GM18867 (cell line): ENCODE data around the gene PLXNC1.
"Not testable (repeated sequence)": the region's sequence is repeated elsewhere in the genome, so short reads cannot be mapped to it uniquely, and the experiment has no call there.

Experiments used
- ATAC-seq: cut with Tn5 transposase; IDR thresholded peaks from one replicate; pipeline ENCODE4 v1.9.1; 2021; ENCODE audit warnings: mild to moderate bottlenecking, moderate library complexity; ENCODE audit not compliant: unreplicated experiment

The PLXNC1 gene

GRCh38 chr12:94284859-94285258, 136.5 kb downstream of the PLXNC1 start:
- ATAC-seq, result no peak

DNA sequence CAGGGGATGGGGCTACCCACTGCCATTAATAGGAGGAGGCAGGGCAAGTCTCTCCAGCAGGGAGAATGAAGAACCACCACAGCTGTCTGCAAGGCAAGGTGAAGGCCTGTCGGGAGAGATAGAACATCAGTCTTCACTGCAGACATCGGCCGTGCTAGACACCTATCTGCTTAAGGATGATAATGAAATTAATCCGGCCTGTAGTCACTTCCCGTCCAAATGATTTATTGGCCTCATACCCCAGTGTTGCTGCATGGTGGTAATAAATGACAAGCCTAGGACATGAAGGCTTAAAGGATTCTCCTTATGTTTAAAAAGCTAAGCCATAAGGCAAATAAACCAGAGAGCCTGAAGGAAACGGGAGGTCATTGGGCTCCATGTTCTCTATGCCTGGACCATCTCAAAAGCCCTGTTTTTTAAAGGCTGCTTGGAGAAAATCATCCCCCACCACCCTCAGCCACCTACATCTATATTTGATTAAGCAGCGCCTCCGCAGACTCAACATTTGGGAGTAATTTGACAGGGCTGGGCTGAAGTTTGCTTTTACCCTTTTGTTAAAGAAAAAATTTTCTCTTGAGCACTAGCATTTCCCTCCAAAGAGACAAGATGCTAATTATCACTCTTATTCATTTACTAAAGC, 137.7 kb downstream of the PLXNC1 start:
- ATAC-seq, result no peak

DNA sequence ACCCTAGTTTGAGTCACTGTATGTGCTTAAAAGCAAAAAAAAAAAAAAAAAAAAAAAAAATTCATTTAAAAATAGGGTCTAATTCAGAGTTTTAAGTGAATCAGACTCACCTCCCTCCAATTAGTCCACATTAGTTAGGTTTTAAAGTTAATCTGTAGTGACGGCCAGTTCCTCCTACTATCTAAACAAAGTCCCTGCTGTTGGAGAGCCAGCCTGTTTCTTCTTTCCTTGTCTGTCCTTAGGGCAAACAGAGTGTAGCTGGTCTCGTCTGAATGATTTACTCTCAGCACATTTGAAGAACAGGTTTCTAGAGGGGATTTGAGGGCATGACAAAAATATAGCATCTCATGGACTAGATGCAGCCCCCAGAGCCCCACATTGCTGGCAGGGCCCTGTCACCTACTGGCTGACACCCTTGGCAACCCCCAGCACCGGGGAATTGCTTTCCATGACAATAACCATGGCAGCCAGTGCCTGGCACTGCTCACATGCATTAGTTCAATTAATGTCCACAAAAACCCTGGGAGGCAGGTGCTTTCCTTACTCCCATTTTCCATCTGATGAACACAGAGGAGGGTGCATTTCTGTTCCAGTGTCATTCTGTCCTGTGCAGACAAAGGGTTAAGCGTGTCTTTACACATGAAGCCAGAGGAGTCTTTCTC, 138.3 kb downstream of the PLXNC1 start:
- ATAC-seq, result no peak

GRCh38 chr12:94287245-94287628, 138.9 kb downstream of the PLXNC1 start:
- no peak for ATAC-seq

DNA sequence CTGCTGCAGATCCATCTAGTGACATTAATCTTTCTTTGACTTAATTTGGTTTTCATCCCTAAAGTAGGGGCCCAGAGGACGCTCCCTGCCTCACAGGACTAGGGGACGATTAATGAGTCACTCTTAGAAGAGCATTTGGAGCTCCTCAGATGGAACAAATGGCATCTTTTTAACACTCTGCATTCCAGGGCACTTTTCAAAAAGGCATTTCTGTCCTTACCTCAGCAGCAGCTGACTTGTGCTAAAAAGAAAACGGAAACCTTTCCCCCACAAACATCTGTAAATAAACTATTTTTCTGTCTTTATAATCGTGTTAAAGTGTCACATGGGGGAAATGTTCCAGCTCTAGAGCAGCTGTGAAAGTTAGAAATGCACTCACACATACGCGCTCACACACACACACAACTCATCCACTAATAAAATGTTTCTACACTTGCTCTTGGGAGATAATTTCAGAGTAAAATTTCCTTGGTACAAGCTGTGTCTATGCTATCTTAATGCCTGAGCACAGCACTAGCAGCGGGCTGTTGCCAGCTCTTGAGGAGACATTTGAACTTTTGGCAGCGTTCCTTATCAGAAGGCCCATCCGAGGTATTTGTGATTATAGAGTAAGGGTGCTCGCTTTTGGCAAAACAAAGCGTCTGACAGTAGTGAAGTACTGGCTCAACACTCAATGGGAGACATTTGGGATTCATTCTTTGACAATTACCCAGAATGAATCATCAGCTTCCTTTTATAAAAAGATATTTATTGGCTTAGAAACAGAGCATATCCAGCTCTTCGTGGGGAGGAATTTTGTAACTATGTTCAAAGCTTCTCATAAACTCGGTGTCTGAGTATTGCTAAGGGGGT, 141.3 kb downstream of the PLXNC1 start:
- no peak for ATAC-seq

DNA sequence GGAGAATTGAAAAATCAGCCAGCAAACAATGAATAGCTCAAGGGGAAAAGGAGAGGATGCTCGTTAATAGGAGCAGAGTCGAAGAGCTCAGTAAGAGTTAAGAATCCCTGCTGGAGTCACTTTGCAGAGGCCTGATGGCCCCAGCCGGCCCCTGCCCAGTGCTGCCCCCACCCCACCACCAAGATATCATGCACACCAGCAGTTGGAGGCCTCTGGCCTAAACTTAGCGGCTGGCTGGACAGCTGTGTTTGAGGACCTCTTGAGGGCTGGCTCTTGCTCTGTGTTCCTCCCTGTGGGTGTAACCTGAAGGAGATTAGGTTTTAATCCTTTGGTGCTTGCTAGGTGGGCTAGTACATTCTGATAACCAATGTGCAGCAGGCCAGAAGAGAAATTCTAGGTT, 142.0 kb downstream of the PLXNC1 start:
- ATAC-seq, result no peak

GRCh38 chr12:94297096-94297699, 148.8 kb downstream of the PLXNC1 start:
- no peak for ATAC-seq

DNA sequence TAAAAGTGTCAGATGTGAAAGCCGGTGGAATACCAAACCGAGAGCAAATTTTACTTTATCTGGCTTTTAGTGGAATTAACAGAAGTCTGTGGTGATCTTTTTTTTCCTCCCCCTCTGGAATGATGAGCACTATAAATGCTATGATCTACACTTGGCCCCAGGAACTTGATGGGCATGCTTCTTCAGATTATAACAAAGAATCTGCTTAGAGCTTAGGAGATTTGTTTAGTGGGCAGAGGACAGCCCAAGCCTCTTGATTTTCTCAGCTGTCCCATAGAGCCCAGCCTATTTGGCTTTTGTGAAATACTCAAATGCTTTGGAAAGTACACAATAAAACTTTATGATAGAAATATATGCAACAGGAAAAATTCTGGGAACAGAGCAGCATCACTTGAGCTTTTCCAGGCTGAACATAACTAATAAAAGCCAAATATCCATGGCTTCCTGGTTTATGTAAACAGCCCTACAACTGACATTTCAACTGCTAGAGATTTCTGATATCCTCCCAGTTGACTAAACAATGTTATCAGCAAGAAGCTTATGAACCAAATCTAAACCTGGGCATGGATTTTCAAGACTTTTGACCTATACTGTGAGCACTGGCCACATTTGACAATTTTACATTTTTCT, 149.6 kb downstream of the PLXNC1 start:
- ATAC-seq, result no peak

- ATAC-seq, result no peak
Observed at GRCh38 chr12:94299846-94300245, 151.5 kb downstream of the PLXNC1 start.

DNA sequence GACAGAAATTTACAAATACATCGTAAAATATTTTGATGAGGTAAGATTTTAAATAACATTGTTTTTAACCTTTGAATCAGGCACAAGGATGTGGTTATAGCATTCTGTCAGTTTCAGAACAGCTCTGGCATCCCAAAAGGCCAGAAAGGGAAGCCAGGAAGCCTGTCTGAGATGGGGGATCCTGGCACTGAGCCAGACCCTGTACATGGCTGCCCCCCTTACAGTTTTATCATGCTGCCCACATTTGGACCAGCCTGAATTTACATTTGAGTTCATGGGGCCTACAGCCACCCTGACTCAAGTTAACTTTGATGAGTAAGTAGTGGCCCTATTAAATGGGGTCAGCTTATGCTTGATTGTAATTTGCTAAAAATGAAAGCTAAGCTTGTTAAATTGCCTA, 155.6 kb downstream of the PLXNC1 start:
- ATAC-seq, result no peak

DNA sequence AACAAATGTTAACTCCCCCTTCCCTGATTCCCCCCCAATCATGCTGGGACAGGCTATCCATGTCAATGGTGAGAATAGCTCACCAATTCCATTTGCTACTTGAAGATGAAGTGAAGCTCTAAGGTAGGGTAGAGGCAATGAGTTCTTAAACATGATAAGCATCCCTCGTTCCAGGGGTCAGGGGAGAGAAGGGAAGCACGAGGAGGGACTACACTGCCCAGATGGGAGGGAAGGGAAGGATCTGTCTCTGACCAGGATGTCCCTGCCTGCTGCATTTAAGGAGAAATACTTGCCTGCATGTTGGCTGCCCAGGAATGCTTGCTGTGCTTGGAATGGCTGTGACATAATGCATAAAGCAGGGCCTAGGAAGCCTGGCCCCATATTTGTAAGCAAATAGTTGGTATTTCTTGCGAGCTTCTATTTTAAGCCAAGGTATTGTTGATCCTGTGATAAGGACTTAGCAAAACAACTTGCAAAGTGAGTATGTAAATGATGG, 156.2 kb downstream of the PLXNC1 start:
- peak; percentile 26 for ATAC-seq

GRCh38 chr12:94305130-94305957, 157.0 kb downstream of the PLXNC1 start:
- peak; percentile 63 for ATAC-seq

- ATAC-seq, result no peak
Observed at GRCh38 chr12:94308612-94309011, 160.2 kb downstream of the PLXNC1 start.

- ATAC-seq, result peak; percentile 63
Observed at GRCh38 chr12:94309373-94309772, 161.0 kb downstream of the PLXNC1 start.

- no peak for ATAC-seq
Observed at GRCh38 chr12:94312378-94312777, 164.0 kb downstream of the PLXNC1 start.

- not testable (repeated sequence) for ATAC-seq
Observed at GRCh38 chr12:94316600-94316999, 168.2 kb downstream of the PLXNC1 start.

GRCh38 chr12:94318181-94318580, 169.8 kb downstream of the PLXNC1 start:
- no peak for ATAC-seq

GRCh38 chr12:94320109-94320508, 171.7 kb downstream of the PLXNC1 start:
- ATAC-seq, result no peak

GRCh38 chr12:94322346-94322745, 174.0 kb downstream of the PLXNC1 start:
- no peak for ATAC-seq

DNA sequence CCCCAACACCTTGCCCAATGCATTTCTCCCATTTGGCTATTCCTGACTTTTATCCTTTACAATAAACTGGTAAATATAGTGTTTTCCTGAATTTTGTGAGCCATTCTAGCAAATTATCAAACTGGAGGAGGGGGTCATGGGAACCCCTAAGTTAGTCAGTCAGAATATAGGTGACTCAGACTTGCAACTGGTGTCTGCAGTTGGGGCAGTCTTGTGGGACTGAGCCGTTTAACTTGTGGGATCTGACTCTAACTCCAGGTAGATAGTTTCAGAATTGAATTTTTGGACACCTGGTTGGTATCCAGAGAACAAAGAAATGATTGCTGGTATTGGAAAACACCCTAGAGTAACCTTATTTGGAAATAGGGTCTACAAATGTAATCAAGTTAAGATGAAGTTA, 177.9 kb downstream of the PLXNC1 start:
- ATAC-seq, result no peak
